Immature natural killer cell (primary cell): ENCODE results near the gene TRIM33. TPM values are rescaled to one million over a fixed set of nuclear protein-coding genes. Genes with fewer than 3 reads are reported as not detected.

ENCODE experiments used
- DNase-seq, 3 donors: peaks; one replicate each; pipeline ENCODE4 v3.0.0; 2022; ENCODE audit warnings: mixed read lengths in 1 of 3
- H3K27ac Mint-ChIP-seq, 6 donors: one replicate each; pipeline ENCODE4 v1.8.0; 2020; ENCODE audit warnings: mixed read lengths in 6 of 6, mild to moderate bottlenecking in 5 of 6, inconsistent platforms in 4 of 6, moderate library complexity in 3 of 6
- H3K27me3 Mint-ChIP-seq, 3 donors: one replicate each; pipeline ENCODE4 v1.8.0; 2020 to 2021; ENCODE audit warnings: low read depth in 3 of 3, mild to moderate bottlenecking in 3 of 3, mixed read lengths in 3 of 3, moderate library complexity in 3 of 3, inconsistent platforms in 1 of 3
- H3K36me3 Mint-ChIP-seq, 3 donors: one replicate each; pipeline ENCODE4 v1.8.0; 2020; ENCODE audit warnings: mixed read lengths in 3 of 3, inconsistent platforms in 2 of 3, mild to moderate bottlenecking in 2 of 3
- H3K4me1 Mint-ChIP-seq, 2 donors: one replicate each; pipeline ENCODE4 v1.8.0; 2020; ENCODE audit warnings: inconsistent platforms in 2 of 2, mild to moderate bottlenecking in 2 of 2, mixed read lengths in 2 of 2, moderate library complexity in 1 of 2
- H3K4me3 Mint-ChIP-seq, 5 donors: one replicate each; pipeline ENCODE4 v1.8.0; 2020; ENCODE audit warnings: mild to moderate bottlenecking in 5 of 5, mixed read lengths in 5 of 5, inconsistent platforms in 3 of 5, moderate library complexity in 3 of 5
- H3K9me3 Mint-ChIP-seq, 6 donors: one replicate each; pipeline ENCODE4 v1.8.0; 2020; ENCODE audit warnings: mild to moderate bottlenecking in 6 of 6, mixed read lengths in 6 of 6, inconsistent platforms in 4 of 6, moderate library complexity in 3 of 6
- polyA plus RNA-seq, 3 donors: library from polyadenylated mRNA; unstranded; fragments of 300-500 nt; fragmentation: Illumina TruSeq; gene quantifications; one replicate each; pipeline ENCODE4 v1.2.3, GENCODE V29; 2021

Gene TRIM33
- polyA plus RNA-seq = 10 to 100 TPM; 17.3 to 43.3 (median 28.0) TPM

- H3K27ac Mint-ChIP-seq = peak within 1 kb of the TSS; percentile 96 to 100 (median 99)
- H3K36me3 Mint-ChIP-seq = peaks cover 0 to 4% (median 0%) of the 10 kb centered on the region in 3 donors
- H3K4me1 Mint-ChIP-seq = peaks cover 55 to 58% of the 10 kb centered on the region in 2 donors
- DNase-seq = peak; percentile 93 to 95 (median 95)
- H3K27me3 Mint-ChIP-seq = peaks cover 10 to 19% (median 14%) of the 10 kb centered on the region in 3 donors
- H3K4me3 Mint-ChIP-seq = peak within 1 kb of the TSS; percentile 93 to 99 (median 99)
- H3K9me3 Mint-ChIP-seq = no peaks in the 10 kb centered on the region
Measured at GRCh38 chr1:114511032-114511785, at the start of gene TRIM33. Gene TRIM33, minus strand, starts transcription at chr1:114511203. Its CDS starts 127 bp downstream, at chr1:114511076.

GRCh38 chr1:114559356-114559755, 48.4 kb upstream of the TRIM33 start:
- DNase-seq = no peak
- Mint-ChIP-seq H3K4me1 (no peaks in the 10 kb centered on the region), H3K4me3 (no peak overlapping the region), H3K9me3 (no peaks in the 10 kb centered on the region), H3K27ac (no peak overlapping the region), H3K27me3 (no peaks in the 10 kb centered on the region), H3K36me3 (peaks cover 0 to 2% (median 2%) of the 10 kb centered on the region in 3 donors)

GRCh38 chr1:114558544-114558943, 47.5 kb upstream of the TRIM33 start:
- Mint-ChIP-seq H3K4me3 (no peak overlapping the region), H3K36me3 (no peaks in the 10 kb centered on the region), H3K27me3 (no peaks in the 10 kb centered on the region), H3K27ac (no peak overlapping the region), H3K4me1 (no peaks in the 10 kb centered on the region), H3K9me3 (no peaks in the 10 kb centered on the region)
- peak in 2 of 3 donors; percentile 17 to 27 for DNase-seq

GRCh38 chr1:114554577-114554976, 43.6 kb upstream of the TRIM33 start:
- H3K4me1 Mint-ChIP-seq = no peaks in the 10 kb centered on the region
- H3K9me3 Mint-ChIP-seq = no peaks in the 10 kb centered on the region
- peaks cover 0 to 4% (median 0%) of the 10 kb centered on the region in 3 donors for H3K36me3 Mint-ChIP-seq
- no peak overlapping the region for H3K4me3 Mint-ChIP-seq
- no peak overlapping the region for H3K27ac Mint-ChIP-seq
- peaks cover 0 to 1% (median 1%) of the 10 kb centered on the region in 3 donors for H3K27me3 Mint-ChIP-seq
- DNase-seq = no peak

GRCh38 chr1:114552106-114552639, 41.2 kb upstream of the TRIM33 start:
- no peak for DNase-seq
- peaks cover 0 to 1% (median 1%) of the 10 kb centered on the region in 3 donors for H3K27me3 Mint-ChIP-seq
- no peaks in the 10 kb centered on the region for H3K4me1 Mint-ChIP-seq
- no peak overlapping the region for H3K27ac Mint-ChIP-seq
- no peak overlapping the region for H3K4me3 Mint-ChIP-seq
- no peaks in the 10 kb centered on the region for H3K9me3 Mint-ChIP-seq
- H3K36me3 Mint-ChIP-seq = peaks cover 0 to 4% (median 0%) of the 10 kb centered on the region in 3 donors

- Mint-ChIP-seq H3K4me1 (no peaks in the 10 kb centered on the region), H3K27ac (no peak overlapping the region), H3K36me3 (peaks cover 0 to 4% (median 0%) of the 10 kb centered on the region in 3 donors), H3K4me3 (no peak overlapping the region), H3K27me3 (peaks cover 0 to 1% (median 1%) of the 10 kb centered on the region in 3 donors), H3K9me3 (no peaks in the 10 kb centered on the region)
- no peak for DNase-seq
Measured at GRCh38 chr1:114551400-114551799, 40.4 kb upstream of the TRIM33 start.

- no peaks in the 10 kb centered on the region for H3K4me1 Mint-ChIP-seq
Measured at GRCh38 chr1:114550336-114550735, 39.3 kb upstream of the TRIM33 start.

GRCh38 chr1:114549137-114549536, 38.1 kb upstream of the TRIM33 start:
- Mint-ChIP-seq H3K4me3 (no peak overlapping the region), H3K27ac (no peak overlapping the region), H3K4me1 (no peaks in the 10 kb centered on the region), H3K9me3 (no peaks in the 10 kb centered on the region), H3K27me3 (peaks cover 0 to 3% (median 1%) of the 10 kb centered on the region in 3 donors), H3K36me3 (peaks cover 0 to 4% (median 0%) of the 10 kb centered on the region in 3 donors)
- no peak for DNase-seq

More at GRCh38 chr1:114550336-114550735, 39.3 kb upstream of the TRIM33 start:
- Mint-ChIP-seq H3K27me3 (peaks cover 0 to 1% (median 1%) of the 10 kb centered on the region in 3 donors), H3K4me3 (no peak overlapping the region), H3K36me3 (peaks cover 0 to 4% (median 0%) of the 10 kb centered on the region in 3 donors), H3K27ac (no peak overlapping the region), H3K9me3 (no peaks in the 10 kb centered on the region)
- no peak for DNase-seq

GRCh38 chr1:114547076-114547475, 36.1 kb upstream of the TRIM33 start:
- Mint-ChIP-seq H3K4me1 (no peaks in the 10 kb centered on the region), H3K27me3 (peaks cover 0 to 1% (median 1%) of the 10 kb centered on the region in 3 donors), H3K4me3 (no peak overlapping the region), H3K9me3 (no peaks in the 10 kb centered on the region), H3K27ac (no peak overlapping the region), H3K36me3 (peaks cover 0 to 4% (median 0%) of the 10 kb centered on the region in 3 donors)
- no peak for DNase-seq

GRCh38 chr1:114545796-114546195, 34.8 kb upstream of the TRIM33 start:
- Mint-ChIP-seq H3K4me1 (no peaks in the 10 kb centered on the region), H3K4me3 (no peak overlapping the region), H3K9me3 (no peaks in the 10 kb centered on the region), H3K27me3 (peaks cover 0 to 1% (median 1%) of the 10 kb centered on the region in 3 donors), H3K27ac (no peak overlapping the region), H3K36me3 (peaks cover 0 to under 1% (median 0%) of the 10 kb centered on the region in 3 donors)
- DNase-seq = no peak

- Mint-ChIP-seq H3K27ac (no peak overlapping the region), H3K4me3 (no peak overlapping the region), H3K9me3 (no peaks in the 10 kb centered on the region), H3K4me1 (no peaks in the 10 kb centered on the region), H3K36me3 (no peaks in the 10 kb centered on the region), H3K27me3 (peaks cover 0 to 3% (median 1%) of the 10 kb centered on the region in 3 donors)
- no peak for DNase-seq
Measured at GRCh38 chr1:114545315-114545714, 34.3 kb upstream of the TRIM33 start.

- Mint-ChIP-seq H3K4me1 (no peaks in the 10 kb centered on the region), H3K27me3 (peaks cover 0 to 2% (median 1%) of the 10 kb centered on the region in 3 donors), H3K9me3 (no peaks in the 10 kb centered on the region), H3K36me3 (no peaks in the 10 kb centered on the region), H3K27ac (no peak overlapping the region), H3K4me3 (no peak overlapping the region)
- DNase-seq = no peak
Measured at GRCh38 chr1:114540821-114541220, 29.8 kb upstream of the TRIM33 start.

GRCh38 chr1:114540272-114540671, 29.3 kb upstream of the TRIM33 start:
- no peak overlapping the region for H3K27ac Mint-ChIP-seq
- H3K27me3 Mint-ChIP-seq = peaks cover 0 to 2% (median 1%) of the 10 kb centered on the region in 3 donors
- no peak for DNase-seq
- no peaks in the 10 kb centered on the region for H3K4me1 Mint-ChIP-seq
- no peaks in the 10 kb centered on the region for H3K9me3 Mint-ChIP-seq
- no peak overlapping the region for H3K4me3 Mint-ChIP-seq
- no peaks in the 10 kb centered on the region for H3K36me3 Mint-ChIP-seq

- Mint-ChIP-seq H3K27me3 (peaks cover 0 to 3% (median 2%) of the 10 kb centered on the region in 3 donors), H3K36me3 (no peaks in the 10 kb centered on the region), H3K4me1 (no peaks in the 10 kb centered on the region), H3K9me3 (no peaks in the 10 kb centered on the region), H3K4me3 (no peak overlapping the region), H3K27ac (no peak overlapping the region)
- DNase-seq = no peak
Measured at GRCh38 chr1:114536043-114536442, 25.0 kb upstream of the TRIM33 start.
